Astrocyte (in vitro differentiated cells and primary cell): ENCODE measurements around the gene CHRD.

ENCODE experiments used
- CTCF ChIP-seq: IDR thresholded peaks from 2 replicates; pipeline ENCODE4 v1.5.1; 2011; ENCODE audit warnings: low read depth, mild to moderate bottlenecking, inconsistent platforms, low read length, moderate library complexity; ENCODE audit not compliant: insufficient read depth
- EZH2 ChIP-seq: IDR thresholded peaks from 2 replicates; pipeline ENCODE4 v1.6.1; 2012; ENCODE audit warnings: mild to moderate bottlenecking, low read length, inconsistent platforms; ENCODE audit not compliant: insufficient read depth

GRCh38 chr3:184332370-184333090, 47.3 kb upstream of the CHRD start:
- TF ChIP-seq CTCF, result no peak
- TF ChIP-seq EZH2, result no peak
